T47D (cell line): ENCODE results near the gene USP6NL.

ENCODE experiments used
- DNase-seq, 2 experiments: peaks; one replicate each; pipeline versions ENCODE4 v3.0.0 to v3.0.0-alpha.2; 2011 to 2012; ENCODE audit warnings: low read depth in 1 of 2, low spot score in 1 of 2
- JUND ChIP-seq: IDR thresholded peaks from 2 replicates; pipeline ENCODE4 v1.6.1; 2012; ENCODE audit warnings: low read depth
- in situ Hi-C: cut with HindIII; loops from 2 replicates; pipeline ENCODE4 v1.10.0; 2016; ENCODE audit warnings: low sequenced_read_pairs, low pct_unique_long_range_greater_than_20kb

The USP6NL gene

GRCh38 chr10:11407939-11408338, 203.5 kb downstream of the USP6NL start:
- DNase-seq: no peak
- no peak for TF ChIP-seq JUND
- in situ Hi-C loops: no loop called here

GRCh38 chr10:11406746-11407145, 204.7 kb downstream of the USP6NL start:
- TF ChIP-seq JUND: no peak
- no peak for DNase-seq
- in situ Hi-C loops: no loop called here

DNA sequence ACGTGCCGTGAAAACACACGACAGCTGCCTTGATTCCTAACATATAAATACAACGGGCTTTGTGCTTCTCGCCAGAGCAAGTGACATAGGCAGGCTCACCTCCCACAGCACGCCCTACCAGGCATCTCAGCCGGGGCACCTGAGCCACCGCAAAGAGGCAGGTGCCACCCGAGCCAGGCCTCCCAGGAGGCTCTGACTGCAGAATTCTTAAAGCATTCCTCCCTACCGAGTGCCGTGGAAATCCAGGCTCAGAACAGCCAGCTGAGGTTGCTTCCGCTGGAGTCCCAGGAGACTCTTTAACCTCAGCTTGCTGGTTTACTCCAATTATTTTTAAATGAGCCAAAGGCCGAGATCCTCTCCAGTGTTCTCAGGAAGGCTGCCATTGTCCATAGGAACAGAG, 206.5 kb downstream of the USP6NL start:
- DNase-seq: no peak
- no peak for TF ChIP-seq JUND
- in situ Hi-C loops: no loop called here
